IMR-90 (cell line): Measurements from ENCODE around the gene TNIP1.

Source experiments
- BHLHE40 ChIP-seq: fragments of 150-350 bp; IDR thresholded peaks from 2 replicates; pipeline ENCODE4 v1.6.1; 2016; ENCODE audit warnings: mild to moderate bottlenecking, low read depth, low read length
- CEBPB ChIP-seq: IDR thresholded peaks from 2 replicates; pipeline ENCODE4 v1.6.1; 2012; ENCODE audit warnings: low read depth, low read length, improper control_type of control experiment
- CHD1 ChIP-seq: IDR thresholded peaks from 2 replicates; pipeline ENCODE4 v1.6.1; 2012; ENCODE audit warnings: low read depth, low read length, improper control_type of control experiment
- CTCF ChIP-seq: conservative IDR thresholded peaks from 2 replicates; pipeline ENCODE4 v1.5.1; 2012; ENCODE audit warnings: mild to moderate bottlenecking, low read depth, low read length, improper control_type of control experiment
- ELK1 ChIP-seq: fragments of 150-350 bp; IDR thresholded peaks from 2 replicates; pipeline ENCODE4 v1.6.1; 2016; ENCODE audit warnings: low read depth, mild to moderate bottlenecking, low read length, moderate library complexity, borderline replicate concordance
- FOS ChIP-seq: fragments of 150-350 bp; IDR thresholded peaks from 2 replicates; pipeline ENCODE4 v1.6.1; 2016; ENCODE audit warnings: low read depth, low read length
- MAFK ChIP-seq: IDR thresholded peaks from 2 replicates; pipeline ENCODE4 v1.6.1; 2012; ENCODE audit warnings: low read depth, low read length, improper control_type of control experiment
- MXI1 ChIP-seq: IDR thresholded peaks from 2 replicates; pipeline ENCODE4 v1.6.1; 2012; ENCODE audit warnings: low read depth, mild to moderate bottlenecking, low read length, moderate library complexity, borderline replicate concordance
- POLR2A ChIP-seq: IDR thresholded peaks from 2 replicates; pipeline ENCODE4 v1.6.1; 2012; ENCODE audit warnings: mild to moderate bottlenecking, low read depth, low read length
- RAD21 ChIP-seq: IDR thresholded peaks from 2 replicates; pipeline ENCODE4 v1.6.1; 2012; ENCODE audit warnings: low read length, improper control_type of control experiment
- RFX5 ChIP-seq: IDR thresholded peaks from 2 replicates; pipeline ENCODE4 v1.8.0; 2012; ENCODE audit warnings: low read depth, mild to moderate bottlenecking, low read length, moderate library complexity
- SMC3 ChIP-seq: fragments of 150-350 bp; IDR thresholded peaks from 2 replicates; pipeline ENCODE4 v1.6.1; 2016; ENCODE audit warnings: low read depth, mild to moderate bottlenecking, antibody characterized with exemption, low read length, moderate library complexity
- USF2 ChIP-seq: fragments of 150-350 bp; IDR thresholded peaks from 2 replicates; pipeline ENCODE4 v1.6.1; 2017; ENCODE audit warnings: mild to moderate bottlenecking, antibody characterized with exemption, low read length, low read depth

- peak; percentile 34 for TF ChIP-seq CTCF
- no peak for TF ChIP-seq POLR2A
- no peak for TF ChIP-seq MXI1
- TF ChIP-seq CHD1, result no peak
- no peak for TF ChIP-seq FOS
- no peak for TF ChIP-seq CEBPB
- TF ChIP-seq USF2, result no peak
- no peak for TF ChIP-seq BHLHE40
- no peak for TF ChIP-seq RFX5
- 0 out of 2 replicates have a peak, but pooled peaks have one; percentile 10 for TF ChIP-seq SMC3
- TF ChIP-seq ELK1, result no peak
- TF ChIP-seq RAD21, result 0 out of 2 replicates have a peak, but pooled peaks have one; percentile 11
- no peak for TF ChIP-seq MAFK
Observed at GRCh38 chr5:151048526-151048925, 32.3 kb downstream of the TNIP1 start.
